Measurements from ENCODE around the gene HSP90AB1. TPM values are rescaled to one million over a fixed set of nuclear protein-coding genes. Genes with fewer than 3 reads are reported as not detected.

Gene HSP90AB1
- total RNA-seq, 4 donors from 2014 or later, result 556 to 669 (median 586) TPM

- Histone ChIP-seq H3K27ac (no peak overlapping the region), H3K27me3 (no peaks in the 10 kb centered on the region), H3K4me1 (peaks cover 4 to 9% of the 10 kb centered on the region in 2 donors), H3K36me3 (no peaks in the 10 kb centered on the region), H3K9me3 (no peaks in the 10 kb centered on the region), H3K4me3 (replicated peaks in 1 of 3) (no peak overlapping the region)
- no peak for DNase-seq
- WGBS, 2 donors, result 90 to 94% methylated on average over 7 of the region's 7 CpGs
- intact Hi-C loops (cut with DNase I), result no loop called here
- TF ChIP-seq CTCF (IDR thresholded peaks at IDR 0.05), result no peak
- TF ChIP-seq POLR2A (IDR thresholded peaks at IDR 0.05), result no peak
Observed at GRCh38 chr6:44243345-44243744, 3.6 kb upstream of the HSP90AB1 start.

GRCh38 chr6:44245391-44245911 lies 1.4 kb upstream of the HSP90AB1 start:
- no peak for TF ChIP-seq POLR2A (IDR thresholded peaks at IDR 0.05)
- TF ChIP-seq CTCF (IDR thresholded peaks at IDR 0.05), result no peak
- H3K36me3 ChIP-seq, result peaks cover 13 to 20% of the 10 kb centered on the region in 2 donors
- H3K4me3 ChIP-seq (replicated peaks in 1 of 3), result peak overlapping the region in 1 of 3 donors; percentile 76
- WGBS, 2 donors, result 65 to 75% methylated on average over 12 of the region's 12 CpGs
- intact Hi-C loops (cut with DNase I), result no loop called here
- DNase-seq, result no peak
- peaks cover 8 to 26% of the 10 kb centered on the region in 2 donors for H3K4me1 ChIP-seq
- H3K27ac ChIP-seq, result peak overlapping the region; percentile 98 to 100 (median 100)
- H3K27me3 ChIP-seq, result no peaks in the 10 kb centered on the region
- H3K9me3 ChIP-seq, result no peaks in the 10 kb centered on the region

- 0 to 1% methylated on average over 6 to 11 of the region's 62 CpGs for WGBS, 2 donors
- H3K4me3 ChIP-seq (replicated peaks in 1 of 3), result peak overlapping the region; percentile 33 to 76 (median 72)
- peak in 1 of 2 donors; percentile 88 for TF ChIP-seq POLR2A (IDR thresholded peaks at IDR 0.05)
- no peak for TF ChIP-seq CTCF (IDR thresholded peaks at IDR 0.05)
- DNase-seq, result peak; percentile 96
- peaks cover 8 to 26% of the 10 kb centered on the region in 2 donors for H3K4me1 ChIP-seq
- no peaks in the 10 kb centered on the region for H3K9me3 ChIP-seq
- H3K36me3 ChIP-seq, result peaks cover 20 to 26% of the 10 kb centered on the region in 2 donors
- intact Hi-C loops (cut with DNase I), result no loop called here
- peak overlapping the region; percentile 98 to 100 (median 100) for H3K27ac ChIP-seq
- no peaks in the 10 kb centered on the region for H3K27me3 ChIP-seq
Observed at GRCh38 chr6:44245912-44246662, 814 bp upstream of the HSP90AB1 start.

GRCh38 chr6:44247338-44248302 lies 719 bp downstream of the HSP90AB1 start:
- Histone ChIP-seq H3K27ac (peak overlapping the region; percentile 98 to 100 (median 100)), H3K9me3 (no peaks in the 10 kb centered on the region), H3K36me3 (peaks cover 35 to 41% of the 10 kb centered on the region in 2 donors), H3K27me3 (no peaks in the 10 kb centered on the region), H3K4me3 (replicated peaks in 1 of 3) (peak overlapping the region; percentile 37 to 76 (median 54)), H3K4me1 (peaks cover 8 to 26% of the 10 kb centered on the region in 2 donors)
- DNase-seq, result peak; percentile 76 to 79
- intact Hi-C loops (cut with DNase I), result no loop called here
- WGBS, 2 donors, result 0 to 1% methylated on average over 32 to 43 of the region's 52 CpGs
- TF ChIP-seq CTCF (IDR thresholded peaks at IDR 0.05) (no peak), POLR2A (IDR thresholded peaks at IDR 0.05) (peak in 1 of 2 donors; percentile 30)
